HG03066 (cell line): ENCODE measurements around the gene ZNRF3.
"Not testable (repeated sequence)": the region's sequence is repeated elsewhere in the genome, so short reads cannot be mapped to it uniquely, and the experiment has no call there.

Experiments used
- ATAC-seq: cut with Tn5 transposase; IDR thresholded peaks from one replicate; pipeline ENCODE4 v1.9.1; 2021; ENCODE audit warnings: low read depth; ENCODE audit not compliant: unreplicated experiment

Gene ZNRF3

DNA sequence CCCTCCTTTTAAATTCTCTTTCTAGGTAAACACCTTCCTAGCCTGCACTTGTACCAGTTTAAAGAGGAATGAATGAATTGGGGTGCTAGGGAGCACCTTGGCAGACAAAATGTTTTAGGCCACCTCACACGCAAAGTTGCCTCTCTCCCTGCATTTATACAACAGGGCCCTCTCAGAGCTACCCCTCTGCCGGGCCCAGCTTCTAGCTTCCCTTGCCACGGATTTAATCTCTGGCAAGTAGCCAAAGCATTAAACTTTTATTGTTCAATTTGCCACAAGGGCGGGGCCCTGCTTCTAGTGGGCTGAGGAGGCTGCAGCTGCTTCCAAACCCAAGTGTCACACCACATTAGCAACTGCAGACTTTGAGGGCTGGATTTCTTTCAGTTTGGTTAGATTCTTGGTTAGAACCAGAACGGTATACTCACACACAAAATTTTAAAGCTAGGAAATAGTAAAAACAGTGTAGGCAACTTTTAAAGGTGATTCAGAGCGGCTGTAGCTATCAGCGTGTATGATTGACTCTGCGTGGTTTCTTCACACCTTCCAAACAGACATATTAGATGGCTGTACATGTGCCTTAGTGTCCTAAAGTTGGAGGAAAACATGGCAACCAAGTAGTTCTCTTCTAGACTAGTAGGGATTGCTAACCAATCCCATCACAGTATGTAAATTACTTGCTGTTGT lies 196.0 kb downstream of the ZNRF3 start:
- ATAC-seq, result no peak

DNA sequence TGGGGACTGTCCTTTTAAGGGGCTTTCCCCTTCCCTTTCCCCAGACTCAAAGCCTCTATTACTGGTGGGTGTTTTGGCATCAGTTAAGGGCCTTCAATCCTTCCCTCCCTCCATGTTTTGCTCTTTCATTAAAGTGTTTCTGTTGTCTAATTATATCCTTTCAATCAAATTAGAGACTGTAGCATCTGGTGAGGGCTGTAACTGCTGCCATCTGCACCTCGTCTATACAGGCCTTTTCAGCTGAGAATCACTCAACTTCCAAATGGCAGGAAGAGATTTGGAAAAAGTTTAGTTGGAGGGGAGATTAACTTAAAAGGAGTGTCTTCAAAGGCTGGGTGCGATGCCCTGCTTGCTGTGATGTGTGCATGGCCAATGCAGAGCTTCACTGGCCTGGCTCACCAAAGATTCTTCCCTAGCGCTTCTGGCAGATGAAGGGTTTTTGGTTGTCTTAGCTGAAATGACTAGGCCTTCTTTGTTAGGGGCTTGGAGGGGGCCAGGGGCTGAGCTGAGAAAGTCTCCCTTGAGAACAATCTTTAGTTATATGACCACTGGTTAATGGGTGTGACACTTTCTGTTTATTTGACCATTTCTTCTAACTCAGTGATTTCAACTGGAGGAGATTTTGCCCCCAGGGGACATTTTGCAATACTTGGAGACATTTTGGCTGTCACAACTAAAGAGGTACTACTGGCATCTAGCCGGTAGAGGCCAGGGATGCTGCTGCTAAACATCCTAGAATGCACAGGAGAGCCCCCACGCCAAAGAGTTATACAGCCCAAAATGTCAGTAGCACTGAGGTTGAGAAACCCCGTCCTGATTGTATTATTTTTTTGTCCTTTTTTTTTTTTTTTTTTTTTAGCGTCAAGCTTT lies 197.0 kb downstream of the ZNRF3 start:
- no peak for ATAC-seq

DNA sequence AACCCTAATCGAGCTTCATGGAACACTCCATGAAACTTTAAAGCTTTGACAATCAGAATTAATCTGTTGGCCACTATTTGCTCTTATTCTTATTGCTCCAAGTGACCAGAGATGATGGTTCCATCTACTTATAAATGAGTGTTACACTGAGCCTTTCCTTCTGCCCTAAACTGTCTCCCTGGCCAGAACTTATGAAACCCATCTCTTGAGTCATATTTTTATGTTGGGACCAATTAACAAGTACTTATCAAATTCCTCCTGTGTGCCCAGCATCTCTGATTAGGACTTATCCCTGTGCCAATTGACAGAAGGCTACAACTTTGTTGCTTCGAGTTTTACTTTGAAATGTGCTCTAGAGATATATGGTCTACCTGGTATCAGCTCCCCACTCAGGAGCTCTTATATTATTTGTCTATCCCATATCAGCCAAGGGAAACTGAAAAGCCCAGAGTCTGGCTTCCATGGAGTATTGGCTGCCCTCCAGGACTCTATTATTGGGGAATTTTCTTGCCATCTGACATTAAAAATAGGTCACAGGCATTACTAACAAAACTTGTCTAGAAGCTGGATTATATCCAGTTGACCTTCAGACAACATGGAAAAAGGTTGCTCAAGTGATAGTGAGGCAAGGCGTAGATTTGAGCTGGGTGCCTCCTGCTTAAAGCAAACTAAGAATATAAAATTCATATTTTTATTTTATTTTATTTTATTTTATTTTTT lies 198.3 kb downstream of the ZNRF3 start:
- ATAC-seq, result no peak

DNA sequence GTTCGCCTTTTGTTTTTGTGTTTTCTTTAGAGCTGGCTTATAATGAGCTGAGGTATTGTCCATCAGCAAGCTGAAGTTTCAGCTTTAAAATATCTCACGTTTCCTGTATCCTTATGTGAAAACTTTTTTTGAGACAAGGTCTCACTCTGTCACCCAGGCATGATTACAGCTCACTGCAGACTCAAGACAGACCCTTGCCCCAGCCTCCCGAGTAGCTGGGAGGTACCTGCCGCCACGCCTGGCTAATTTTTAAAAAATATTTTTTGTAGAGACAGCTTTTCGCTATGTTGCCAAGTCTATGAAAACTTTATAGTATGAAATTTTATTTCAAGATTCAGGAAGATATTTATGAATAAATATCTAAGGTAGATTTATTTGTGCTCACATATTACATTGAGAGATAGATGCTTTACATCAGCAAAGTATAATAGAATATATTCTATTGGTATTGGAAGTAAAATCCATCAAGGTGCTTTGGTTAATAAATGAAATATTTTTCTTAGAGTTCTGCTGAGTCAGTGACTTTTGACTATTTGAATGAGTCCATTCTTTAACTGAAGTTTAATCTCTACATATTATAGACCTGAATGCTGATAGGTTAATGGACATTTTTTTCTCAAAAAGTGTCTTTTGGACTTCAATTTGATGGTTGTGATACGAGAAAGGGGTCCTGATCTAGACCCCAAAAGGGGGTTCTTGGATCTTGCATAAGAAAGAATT lies 199.6 kb downstream of the ZNRF3 start:
- ATAC-seq, result no peak

DNA sequence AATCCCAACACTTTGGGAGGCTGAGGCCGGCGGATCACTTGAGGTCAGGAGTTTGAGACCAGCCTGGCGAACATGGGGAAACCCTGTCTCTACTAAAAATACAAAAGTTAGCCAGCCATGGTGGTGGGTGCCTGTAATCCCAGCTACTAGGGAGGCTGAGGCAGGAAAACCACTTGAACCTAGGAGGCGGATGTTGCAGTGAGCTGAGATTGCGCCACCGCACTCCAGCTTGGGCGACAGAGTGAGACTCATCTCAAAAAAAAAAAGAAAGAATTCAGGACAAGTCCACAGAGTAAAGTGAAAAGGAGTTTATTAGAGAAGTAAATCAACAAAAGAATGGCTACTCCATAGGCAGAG lies 200.2 kb downstream of the ZNRF3 start:
- ATAC-seq, result not testable (repeated sequence)

DNA sequence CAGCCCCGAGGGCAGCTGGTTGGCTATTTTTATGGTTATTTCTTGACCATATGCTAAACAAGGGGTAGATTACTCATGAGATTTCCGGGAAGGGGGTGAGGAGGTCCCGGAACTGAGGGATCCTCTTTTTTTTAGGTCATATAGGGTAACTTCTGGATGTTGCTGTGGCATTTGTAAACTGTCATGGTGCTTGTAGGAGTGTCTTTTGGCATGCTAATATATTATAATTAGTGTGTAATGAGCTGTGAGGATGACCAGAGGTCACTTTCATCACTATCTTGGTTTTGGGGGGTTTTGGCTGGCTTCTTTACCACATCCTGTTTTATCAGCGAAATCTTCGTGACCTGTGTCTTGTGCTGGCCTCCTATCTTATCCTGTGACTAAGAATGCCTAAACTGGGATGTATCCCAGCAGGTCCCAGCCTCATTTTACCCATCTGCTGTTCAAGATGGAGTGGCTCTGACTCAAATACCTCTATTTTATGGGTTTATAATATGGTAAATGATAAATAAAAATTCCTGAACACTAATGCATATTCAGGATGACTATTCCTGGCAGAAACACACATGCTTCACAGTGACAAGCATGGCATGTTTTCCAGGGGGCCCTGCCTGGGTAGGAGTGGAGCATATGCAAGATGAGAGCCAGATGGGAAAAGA lies 200.7 kb downstream of the ZNRF3 start:
- ATAC-seq, result no peak

DNA sequence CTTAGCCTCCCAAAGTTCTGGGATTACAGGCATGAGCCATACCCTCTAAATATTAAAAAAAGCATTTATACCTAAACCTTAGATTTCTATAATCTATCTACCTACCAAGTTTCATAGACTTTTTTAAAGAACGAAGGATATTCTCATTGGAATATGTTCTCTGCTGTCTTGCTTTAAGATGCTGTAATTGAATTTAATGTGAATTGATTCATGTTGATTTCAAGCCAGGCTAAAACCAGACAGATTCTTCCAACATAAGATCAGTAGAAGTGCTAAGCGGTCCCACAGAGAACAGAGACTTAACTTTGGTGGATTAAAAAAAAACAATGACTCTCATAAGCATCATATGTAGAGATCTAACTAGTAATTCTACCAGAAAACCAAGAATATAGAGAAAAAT lies 203.6 kb downstream of the ZNRF3 start:
- no peak for ATAC-seq

DNA sequence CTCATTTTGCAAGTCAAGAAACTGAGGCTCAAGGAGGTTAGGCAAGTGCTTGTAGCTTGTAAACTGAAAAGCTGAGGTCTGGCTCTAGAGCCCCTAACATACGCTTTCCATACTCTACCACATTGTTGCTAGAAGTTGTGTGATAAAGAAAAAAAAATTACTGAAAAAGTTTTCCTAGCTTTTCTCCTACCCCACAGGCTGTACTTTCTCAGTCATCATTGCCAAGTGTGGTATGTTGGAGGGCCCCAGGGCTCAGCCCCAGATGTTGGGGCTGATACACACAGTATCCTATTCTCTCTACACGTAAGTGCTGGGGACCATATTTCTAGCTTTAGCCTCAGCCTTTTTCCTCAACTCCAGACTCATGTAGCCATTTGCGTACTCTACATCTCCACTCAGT lies 205.4 kb downstream of the ZNRF3 start:
- no peak for ATAC-seq

DNA sequence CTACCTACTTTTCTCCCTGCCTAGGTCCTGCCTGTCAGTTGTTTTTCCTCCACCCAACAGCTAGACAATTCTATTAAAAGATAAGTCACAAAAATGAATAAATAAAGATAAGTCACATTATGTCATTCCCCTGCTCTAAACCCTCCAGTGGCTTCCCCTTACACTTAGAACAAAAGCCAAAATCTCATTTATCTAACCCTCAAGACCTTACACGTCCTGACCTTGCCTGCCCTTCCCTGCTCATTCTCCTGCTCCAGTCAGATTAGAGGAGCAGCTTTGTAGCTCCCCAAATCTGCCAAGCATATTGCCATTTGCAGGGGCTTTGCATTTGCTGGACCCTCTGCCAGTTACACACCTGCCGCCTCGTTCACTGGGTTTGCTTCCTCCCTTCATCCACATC lies 206.1 kb downstream of the ZNRF3 start:
- no peak for ATAC-seq

DNA sequence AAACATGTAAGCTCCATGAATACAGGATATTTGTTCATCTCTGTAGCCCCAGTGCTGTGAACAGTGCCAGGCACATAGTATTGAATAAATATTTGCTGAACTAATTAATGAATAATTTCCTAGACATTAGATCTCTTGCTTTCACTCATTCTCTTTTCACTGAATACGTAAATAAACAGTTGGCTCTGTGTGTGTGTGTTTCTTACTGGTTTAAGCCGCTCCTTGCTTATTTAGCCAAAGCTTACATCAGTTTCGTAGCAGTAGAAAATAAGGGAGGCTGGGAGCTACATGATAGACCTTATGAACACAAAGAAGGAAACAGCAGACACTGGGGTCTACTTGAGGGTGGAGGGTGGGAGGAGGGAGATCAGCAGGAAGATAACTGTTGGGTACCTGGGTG lies 206.7 kb downstream of the ZNRF3 start:
- no peak for ATAC-seq

DNA sequence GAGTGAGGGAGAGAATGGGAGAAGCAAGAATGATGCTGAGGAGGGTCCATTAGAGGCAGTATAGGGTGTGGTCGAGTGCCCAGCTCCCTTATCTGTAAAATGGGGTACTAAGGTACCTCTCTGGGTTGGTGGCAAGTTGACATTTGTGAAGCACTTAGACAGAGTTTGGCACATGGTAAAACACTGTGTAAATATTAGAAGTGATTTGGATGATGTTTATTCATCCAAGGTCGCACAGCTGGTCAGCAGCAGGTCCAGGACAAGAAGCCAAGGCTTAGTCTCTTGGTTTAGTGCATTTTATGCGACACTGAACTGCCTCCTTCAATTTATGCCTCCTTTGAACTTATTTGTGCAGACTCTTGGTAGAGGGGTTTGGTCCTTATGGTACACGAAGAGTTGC lies 208.9 kb downstream of the ZNRF3 start:
- no peak for ATAC-seq

DNA sequence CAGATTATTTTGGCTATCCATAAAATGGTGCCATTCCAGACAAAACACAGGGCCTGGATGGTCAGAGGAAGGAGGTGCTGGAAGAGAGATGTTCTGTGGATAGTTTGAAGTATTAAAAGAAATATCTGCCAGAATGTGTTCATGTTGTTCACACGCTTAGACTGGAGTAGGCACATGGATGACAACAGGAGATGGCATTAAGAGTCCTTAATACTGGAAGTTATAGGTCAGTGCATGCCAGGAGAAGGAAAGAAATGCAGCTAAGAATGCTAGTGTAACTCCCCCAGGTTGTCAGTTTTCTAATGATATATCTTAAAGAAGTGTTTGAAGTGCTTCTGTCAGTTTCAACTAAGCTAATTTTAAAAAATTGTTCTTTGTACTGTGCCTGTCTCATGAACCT lies 209.7 kb downstream of the ZNRF3 start:
- no peak for ATAC-seq

DNA sequence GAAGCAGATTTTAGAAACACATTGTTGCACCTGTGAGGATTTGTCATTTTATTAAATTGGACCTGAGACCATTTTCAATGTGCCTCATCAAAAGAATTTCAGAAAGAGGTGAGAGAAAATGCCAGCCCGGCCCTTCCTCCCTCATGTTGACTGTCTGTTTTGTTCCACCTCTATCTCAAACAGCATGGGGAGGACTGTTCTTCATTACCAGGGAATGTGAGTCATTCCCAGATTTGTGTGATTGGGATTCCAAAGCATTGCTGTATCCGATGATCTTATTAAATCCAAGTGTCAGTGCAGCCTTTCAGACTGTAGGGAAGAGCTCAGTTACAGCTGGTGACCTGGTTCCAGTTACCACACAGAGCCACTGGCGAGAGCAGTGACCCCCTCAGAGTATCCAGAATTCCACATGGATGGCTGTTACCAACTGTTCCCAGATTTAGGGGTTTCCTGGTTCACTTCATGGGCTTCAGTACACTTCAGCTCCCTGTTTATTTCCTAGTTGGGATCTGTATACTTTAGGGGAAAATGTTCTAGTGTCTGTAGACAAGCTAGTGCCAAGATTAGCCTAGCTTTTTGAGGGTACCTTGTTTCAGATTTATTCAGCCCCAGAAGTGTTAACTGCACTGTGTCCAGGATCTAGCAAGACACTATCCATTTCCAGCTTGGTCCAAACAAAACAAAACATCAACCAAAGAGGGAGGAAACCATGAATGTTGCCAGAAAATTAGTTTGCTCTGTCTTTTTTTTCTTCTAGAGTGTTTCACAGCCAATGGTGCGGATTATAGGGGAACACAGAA lies 210.3 kb downstream of the ZNRF3 start:
- ATAC-seq, result no peak

DNA sequence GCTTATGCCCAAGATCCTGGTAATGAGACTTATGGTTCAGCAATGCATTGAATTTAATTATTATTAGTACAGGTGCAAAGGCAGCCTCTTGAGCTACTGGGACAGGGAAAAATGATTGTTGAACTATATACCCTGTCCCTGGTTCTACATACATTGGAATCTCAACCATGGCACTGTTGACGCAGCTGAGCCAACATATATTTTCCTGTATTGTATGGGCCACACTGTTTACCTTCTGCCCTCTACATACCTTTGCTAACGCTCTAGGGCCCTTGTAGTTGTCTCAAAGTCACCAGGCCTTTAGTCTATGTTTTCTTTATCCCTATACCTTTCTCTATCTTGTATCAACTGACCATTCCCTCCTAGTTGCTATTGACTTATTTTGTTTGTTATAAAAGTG lies 212.1 kb downstream of the ZNRF3 start:
- no peak for ATAC-seq

DNA sequence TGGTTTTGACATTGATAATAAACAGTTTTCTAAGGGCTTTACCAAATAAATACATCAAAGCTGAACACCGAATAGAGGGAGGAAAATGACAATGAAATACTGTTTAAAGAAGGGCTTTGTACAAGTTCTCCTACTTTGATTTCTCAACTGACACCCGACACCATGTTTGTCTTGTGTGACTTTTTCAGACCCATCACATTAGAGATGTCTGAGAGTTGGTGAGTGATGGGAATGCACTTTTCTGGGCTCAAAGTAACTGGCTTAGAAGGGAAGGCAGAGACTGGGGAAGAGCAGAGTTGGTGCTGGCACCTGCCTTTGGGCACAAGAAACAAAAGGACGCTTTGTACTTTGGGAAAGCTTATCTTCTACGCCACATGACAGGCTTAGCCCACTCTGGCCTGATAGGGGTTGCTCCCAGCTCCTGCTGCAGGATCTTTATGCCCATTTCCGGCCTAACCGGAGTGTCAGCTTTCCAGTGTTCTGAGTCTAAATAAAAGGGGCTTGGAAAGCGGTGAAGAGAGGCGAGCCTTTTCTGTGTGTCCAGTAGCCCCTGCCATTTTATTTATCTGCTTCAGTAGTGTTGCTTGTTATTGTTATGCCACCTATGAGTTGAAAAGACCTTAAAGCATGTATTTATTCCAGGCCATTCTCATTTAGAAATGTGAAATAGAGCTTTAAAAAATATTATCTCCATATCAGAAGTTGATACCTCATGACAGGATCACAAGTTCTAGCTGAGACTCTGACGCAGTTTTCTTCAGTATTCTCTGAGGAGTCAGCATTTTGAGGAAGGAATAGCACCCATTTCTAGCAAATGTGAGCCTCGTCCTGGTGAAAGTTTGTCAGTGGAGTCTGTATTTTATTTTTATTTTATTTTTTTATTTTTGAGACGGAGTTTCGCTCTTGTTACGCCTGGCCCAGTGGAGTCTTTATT lies 213.6 kb downstream of the ZNRF3 start:
- ATAC-seq, result no peak

DNA sequence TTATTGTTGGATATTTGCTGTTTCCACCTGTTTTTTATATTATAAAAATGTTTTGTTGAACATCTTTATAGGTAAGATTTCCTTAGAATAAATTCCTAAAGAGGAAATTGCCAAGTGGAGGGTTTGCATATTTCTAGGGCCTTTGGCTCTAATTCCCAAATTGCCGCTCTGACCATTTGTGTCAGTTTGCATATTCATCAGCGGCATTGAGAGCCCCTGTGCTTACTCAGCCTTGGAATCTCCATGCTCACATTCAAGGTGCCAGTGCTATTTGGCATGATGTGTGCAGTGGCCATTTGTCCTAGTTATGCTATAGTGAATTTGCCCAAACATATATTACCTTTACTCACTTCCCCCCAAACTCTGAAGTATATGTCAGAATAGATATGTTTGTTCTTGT lies 214.9 kb downstream of the ZNRF3 start:
- ATAC-seq, result no peak

DNA sequence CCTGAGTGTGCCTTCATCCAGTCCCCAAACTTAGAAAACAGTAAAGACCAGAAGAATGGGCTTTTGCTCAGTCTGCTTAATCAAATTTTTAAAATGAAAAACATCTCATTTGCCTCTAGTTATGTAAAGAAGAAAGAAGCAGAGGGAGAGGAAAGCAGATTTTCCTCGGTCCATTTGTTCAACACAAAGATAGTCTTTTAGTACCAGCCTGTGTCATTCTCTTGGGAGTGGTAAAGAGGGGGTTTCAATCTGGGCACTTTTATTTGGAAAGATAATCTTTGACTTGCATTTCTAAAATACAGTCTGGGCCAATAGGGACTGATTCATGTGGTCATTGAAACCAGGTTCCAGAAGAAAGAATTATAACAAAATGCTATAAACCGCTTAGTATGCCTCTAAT lies 218.9 kb downstream of the ZNRF3 start:
- no peak for ATAC-seq

DNA sequence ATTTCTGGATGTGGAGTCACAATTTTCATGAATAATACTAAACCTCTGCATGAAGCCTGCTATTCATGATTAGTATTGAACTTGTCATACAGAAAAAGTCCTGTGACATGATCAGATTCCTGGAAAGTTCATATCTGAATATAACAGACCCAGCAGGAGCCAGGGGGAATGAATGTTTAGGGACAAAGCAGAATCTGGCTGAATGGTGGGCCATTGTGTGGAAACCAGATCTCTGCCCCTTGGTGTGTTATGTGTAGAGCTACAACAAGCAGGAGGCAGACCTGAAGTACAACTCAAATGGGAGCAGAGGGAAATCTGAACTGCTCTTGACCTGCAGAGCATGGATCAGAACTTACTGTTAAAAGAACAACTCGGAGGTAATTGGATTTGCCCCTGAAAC lies 219.7 kb downstream of the ZNRF3 start:
- ATAC-seq, result no peak

DNA sequence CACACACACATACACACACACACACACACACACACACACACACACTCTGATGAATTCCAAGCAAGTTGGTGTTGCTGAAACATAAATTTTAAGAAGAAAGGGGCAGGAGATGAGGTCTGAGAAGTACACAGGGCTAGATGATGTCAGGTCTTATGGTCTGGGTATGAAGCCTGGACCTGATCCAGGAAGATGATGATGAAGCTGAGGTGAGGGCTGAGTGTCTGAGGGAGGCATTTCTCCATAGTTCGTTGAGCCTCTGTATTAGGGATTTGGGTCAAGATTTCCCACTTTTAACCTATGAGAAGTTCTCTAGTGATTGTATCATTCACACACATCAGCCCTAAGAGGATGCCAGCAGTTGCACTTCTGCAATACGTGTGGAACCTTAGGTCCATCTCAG lies 222.1 kb downstream of the ZNRF3 start:
- ATAC-seq, result no peak
